A673 (cell line): ENCODE measurements around the gene PEX26.

Experiments
- EZH2 ChIP-seq: fragments of 200-600 bp; sonication (generic); IDR thresholded peaks from 2 replicates; pipeline ENCODE4 v1.6.1; 2017; ENCODE audit warnings: borderline replicate concordance, low read depth, mild to moderate bottlenecking, mixed read lengths, antibody characterized with exemption, low read length; ENCODE audit not compliant: poor library complexity, severe bottlenecking
- TF ChIP-seq, protein P1 (sequence below): fragments of 300-800, 200-600 bp; sonication (generic); conservative IDR thresholded peaks from 2 replicates; pipeline ENCODE4 v1.5.1; 2017; ENCODE audit warnings: low read depth, mild to moderate bottlenecking, antibody characterized with exemption, low read length, moderate library complexity, mixed read lengths

DNA sequence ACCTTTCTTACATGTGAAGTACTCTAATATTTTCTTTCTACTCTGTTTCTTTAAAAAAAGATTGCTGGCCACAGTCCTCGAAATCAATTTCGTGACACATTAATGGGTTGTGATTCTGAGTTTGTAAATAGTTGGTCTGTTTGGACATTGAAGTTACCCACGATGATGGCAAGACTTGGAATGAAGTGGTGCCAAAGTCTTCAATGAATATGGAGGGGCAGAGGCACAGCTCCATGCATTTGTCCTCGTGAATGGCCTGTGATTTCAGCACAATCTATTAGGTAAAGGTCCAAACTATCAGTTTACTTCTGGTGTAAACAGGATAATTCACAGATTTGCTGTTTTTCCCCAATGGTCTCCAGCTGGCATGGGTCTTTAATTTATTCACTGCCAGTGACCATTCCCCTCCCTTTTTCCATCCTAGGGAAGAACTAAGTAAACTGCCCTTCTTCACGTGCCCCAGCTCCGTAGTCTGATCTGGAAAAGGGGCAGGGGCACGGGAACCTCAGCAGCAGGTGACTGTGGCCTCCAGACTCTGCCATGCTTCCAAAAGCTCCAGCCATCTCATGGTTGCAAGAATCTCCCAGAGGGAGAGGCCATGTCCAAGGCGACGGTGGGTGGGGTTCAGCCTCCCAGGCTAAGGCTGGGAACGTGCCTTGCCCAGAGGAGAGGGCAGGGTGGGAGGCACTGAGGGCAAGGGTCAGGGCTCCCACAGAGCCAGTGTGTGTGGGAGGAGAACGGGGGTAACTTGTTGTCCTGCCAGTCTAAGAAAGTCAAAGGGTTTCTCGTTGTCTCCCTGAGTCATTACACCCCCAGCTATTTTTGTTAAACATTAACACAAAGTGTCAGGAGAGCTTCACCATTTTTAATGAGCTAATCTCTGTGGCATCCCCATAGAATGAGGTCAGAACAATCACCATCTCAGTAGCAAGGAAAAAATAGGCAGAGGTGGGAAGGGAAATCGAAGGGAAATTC is 16.9 kb upstream of the PEX26 start:
- TF ChIP-seq, protein P1, sequence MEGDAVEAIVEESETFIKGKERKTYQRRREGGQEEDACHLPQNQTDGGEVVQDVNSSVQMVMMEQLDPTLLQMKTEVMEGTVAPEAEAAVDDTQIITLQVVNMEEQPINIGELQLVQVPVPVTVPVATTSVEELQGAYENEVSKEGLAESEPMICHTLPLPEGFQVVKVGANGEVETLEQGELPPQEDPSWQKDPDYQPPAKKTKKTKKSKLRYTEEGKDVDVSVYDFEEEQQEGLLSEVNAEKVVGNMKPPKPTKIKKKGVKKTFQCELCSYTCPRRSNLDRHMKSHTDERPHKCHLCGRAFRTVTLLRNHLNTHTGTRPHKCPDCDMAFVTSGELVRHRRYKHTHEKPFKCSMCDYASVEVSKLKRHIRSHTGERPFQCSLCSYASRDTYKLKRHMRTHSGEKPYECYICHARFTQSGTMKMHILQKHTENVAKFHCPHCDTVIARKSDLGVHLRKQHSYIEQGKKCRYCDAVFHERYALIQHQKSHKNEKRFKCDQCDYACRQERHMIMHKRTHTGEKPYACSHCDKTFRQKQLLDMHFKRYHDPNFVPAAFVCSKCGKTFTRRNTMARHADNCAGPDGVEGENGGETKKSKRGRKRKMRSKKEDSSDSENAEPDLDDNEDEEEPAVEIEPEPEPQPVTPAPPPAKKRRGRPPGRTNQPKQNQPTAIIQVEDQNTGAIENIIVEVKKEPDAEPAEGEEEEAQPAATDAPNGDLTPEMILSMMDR = no peak
- no peak for TF ChIP-seq EZH2
